Hepatocyte (in vitro differentiated cells): Measurements from ENCODE around the gene SEC23B. TPM values are rescaled to one million over a fixed set of nuclear protein-coding genes. Genes with fewer than 3 reads are reported as not detected.

Experiments used
- DNase-seq: peaks from one replicate; pipeline ENCODE4 v3.0.0-alpha.2; 2016; ENCODE audit warnings: low spot score
- H2AFZ ChIP-seq: fragments of 200-600 bp; sonication (generic); 2 replicates; pipeline ENCODE4 v1.6.0; 2016; ENCODE audit warnings: antibody characterized with exemption, mild to moderate bottlenecking
- H3K27ac ChIP-seq: fragments of 200-600 bp; sonication (generic); 2 replicates; pipeline ENCODE4 v1.5.1; 2016; ENCODE audit warnings: mild to moderate bottlenecking
- H3K27me3 ChIP-seq: fragments of 200-600 bp; sonication (generic); 2 replicates; pipeline ENCODE4 v1.6.1; 2016
- H3K36me3 ChIP-seq: fragments of 200-600 bp; sonication (generic); replicated peaks from 2 replicates; pipeline ENCODE4 v1.5.1; 2016; ENCODE audit warnings: low read depth; ENCODE audit not compliant: insufficient read depth
- H3K4me1 ChIP-seq: fragments of 200-600 bp; sonication (generic); 2 replicates; pipeline ENCODE4 v1.5.1; 2016; ENCODE audit warnings: mild to moderate bottlenecking, moderate library complexity; ENCODE audit not compliant: insufficient read depth
- H3K4me2 ChIP-seq: fragments of 200-600 bp; sonication (generic); 2 replicates; pipeline ENCODE4 v1.6.0; 2016
- H3K4me3 ChIP-seq: fragments of 200-600 bp; sonication (generic); 2 replicates; pipeline ENCODE4 v1.5.1; 2016; ENCODE audit warnings: mild to moderate bottlenecking
- H3K79me2 ChIP-seq: fragments of 200-600 bp; sonication (generic); 2 replicates; pipeline ENCODE4 v1.6.0; 2017; ENCODE audit warnings: mild to moderate bottlenecking
- H3K9me2 ChIP-seq: fragments of 200-600 bp; sonication (generic); replicated peaks from 2 replicates; pipeline ENCODE4 v1.6.0; 2017; ENCODE audit warnings: mild to moderate bottlenecking; ENCODE audit not compliant: insufficient read depth
- H3K9me3 ChIP-seq: fragments of 200-600 bp; sonication (generic); 2 replicates; pipeline ENCODE4 v1.5.1; 2016; ENCODE audit warnings: low read depth, mild to moderate bottlenecking
- H4K20me1 ChIP-seq: fragments of 200-600 bp; sonication (generic); 2 replicates; pipeline ENCODE4 v1.6.0; 2016; ENCODE audit warnings: mild to moderate bottlenecking; ENCODE audit not compliant: insufficient read depth, poor library complexity, severe bottlenecking
- CTCF ChIP-seq: fragments of 200-600 bp; sonication (generic); IDR thresholded peaks from 2 replicates; pipeline ENCODE4 v1.5.1; 2016; ENCODE audit warnings: antibody characterized with exemption, mild to moderate bottlenecking; ENCODE audit not compliant: poor library complexity
- EZH2 ChIP-seq: fragments of 200-600 bp; sonication (generic); IDR thresholded peaks from 2 replicates; pipeline ENCODE4 v1.6.1; 2016; ENCODE audit warnings: antibody characterized with exemption, mild to moderate bottlenecking, borderline replicate concordance
- EZH2phosphoT487 ChIP-seq: fragments of 200-600 bp; sonication (generic); IDR thresholded peaks from one replicate; pipeline ENCODE4 v1.6.1; 2018; ENCODE audit warnings: antibody characterized with exemption, mild to moderate bottlenecking, low read depth, moderate library complexity; ENCODE audit not compliant: unreplicated experiment, severe bottlenecking
- WGBS: methylation state at CpG from one replicate; pipeline ENCODE4 v1.1.6; 2016; ENCODE audit warnings: low lambda C conversion rate; ENCODE audit errors: missing lambda C conversion rate; 5-methylcytosine and 5-hydroxymethylcytosine counted together
- polyA plus RNA-seq: library from polyadenylated mRNA; unstranded; fragments of >200 nt; fragmentation: Nextera tagmentation; extraction: Ambion mirVana; gene quantifications from 2 replicates; pipeline ENCODE4 v1.2.1, GENCODE V29; 2016
- total RNA-seq: library from RNA; depleted of rRNA; stranded (reverse); fragments of >200 nt; gene quantifications from 2 replicates; pipeline ENCODE4 v1.2.3, GENCODE V29; 2014

Gene SEC23B
- total and polyA plus RNA-seq, 2 experiments from 2014 or later: 49.9 to 50.4 TPM

- H3K9me3 ChIP-seq: no peaks in the 10 kb centered on the region
- H3K36me3 ChIP-seq: peaks cover 7% of the 10 kb centered on the region
- no peak overlapping the region for H2AFZ ChIP-seq
- H3K4me2 ChIP-seq: no peak overlapping the region
- H3K79me2 ChIP-seq: no peaks in the 10 kb centered on the region
- no peaks in the 10 kb centered on the region for H3K27me3 ChIP-seq
- WGBS: 84% methylated on average over 6 of the region's 6 CpGs
- H4K20me1 ChIP-seq: no peaks in the 10 kb centered on the region
- H3K9me2 ChIP-seq: no peaks in the 10 kb centered on the region
- no peak for DNase-seq
- TF ChIP-seq EZH2phosphoT487 (no peak), EZH2 (no peak), CTCF (no peak)
- no peaks in the 10 kb centered on the region for H3K4me1 ChIP-seq
- H3K4me3 ChIP-seq: no peak overlapping the region
- H3K27ac ChIP-seq: no peak overlapping the region
Observed at GRCh38 chr20:18533978-18534644, 26.4 kb downstream of the SEC23B start.

- TF ChIP-seq CTCF (no peak), EZH2phosphoT487 (no peak), EZH2 (no peak)
- Histone ChIP-seq H3K9me3 (no peaks in the 10 kb centered on the region), H3K4me3 (no peak overlapping the region), H3K4me2 (no peak overlapping the region), H3K4me1 (no peaks in the 10 kb centered on the region), H4K20me1 (no peaks in the 10 kb centered on the region), H3K79me2 (no peaks in the 10 kb centered on the region), H3K9me2 (no peaks in the 10 kb centered on the region), H3K27me3 (no peaks in the 10 kb centered on the region), H2AFZ (no peak overlapping the region), H3K27ac (no peak overlapping the region), H3K36me3 (no peaks in the 10 kb centered on the region)
- 92% methylated on average over 2 of the region's 2 CpGs for whole genome bisulfite sequencing
- DNase-seq: no peak
Observed at GRCh38 chr20:18537651-18538050, 29.9 kb downstream of the SEC23B start.

- H3K4me1 ChIP-seq: no peaks in the 10 kb centered on the region
- no peaks in the 10 kb centered on the region for H4K20me1 ChIP-seq
- 87% methylated on average over 5 of the region's 5 CpGs for WGBS
- H3K27ac ChIP-seq: no peak overlapping the region
- H3K36me3 ChIP-seq: no peaks in the 10 kb centered on the region
- no peak overlapping the region for H3K4me3 ChIP-seq
- H2AFZ ChIP-seq: no peak overlapping the region
- no peak for DNase-seq
- TF ChIP-seq EZH2phosphoT487: no peak
- no peak overlapping the region for H3K4me2 ChIP-seq
- H3K9me3 ChIP-seq: no peaks in the 10 kb centered on the region
- no peaks in the 10 kb centered on the region for H3K79me2 ChIP-seq
- no peaks in the 10 kb centered on the region for H3K27me3 ChIP-seq
- H3K9me2 ChIP-seq: no peaks in the 10 kb centered on the region
Observed at GRCh38 chr20:18541741-18542140, 34.0 kb downstream of the SEC23B start.

- no peak overlapping the region for H3K4me2 ChIP-seq
- no peak for DNase-seq
- H3K4me1 ChIP-seq: no peaks in the 10 kb centered on the region
- TF ChIP-seq EZH2phosphoT487 (no peak), CTCF (no peak), EZH2 (no peak)
- no peaks in the 10 kb centered on the region for H3K79me2 ChIP-seq
- H3K27ac ChIP-seq: no peak overlapping the region
- no peak overlapping the region for H3K4me3 ChIP-seq
- WGBS: 96% methylated on average over 4 of the region's 4 CpGs
- no peaks in the 10 kb centered on the region for H3K36me3 ChIP-seq
- no peak overlapping the region for H2AFZ ChIP-seq
- H4K20me1 ChIP-seq: no peaks in the 10 kb centered on the region
- no peaks in the 10 kb centered on the region for H3K27me3 ChIP-seq
- H3K9me2 ChIP-seq: no peaks in the 10 kb centered on the region
- no peaks in the 10 kb centered on the region for H3K9me3 ChIP-seq
Observed at GRCh38 chr20:18543216-18543615, 35.5 kb downstream of the SEC23B start.
